Muscle of leg (tissue), 11 donors: ENCODE results near the gene ROPN1B. TPM values are rescaled to one million over a fixed set of nuclear protein-coding genes. Genes with fewer than 3 reads are reported as not detected.

Experiments
- DNase-seq: peaks from one replicate; pipeline ENCODE4 v3.0.0; 2013
- H3K27ac ChIP-seq: one replicate; pipeline ENCODE4 v1.5.1; 2013; ENCODE audit warnings: mild to moderate bottlenecking, low read length, control low read depth
- H3K27me3 ChIP-seq: one replicate; pipeline ENCODE4 v1.6.1; 2013; ENCODE audit warnings: low read length; ENCODE audit not compliant: control insufficient read depth, insufficient read depth
- H3K36me3 ChIP-seq: one replicate; pipeline ENCODE4 v1.6.1; 2013; ENCODE audit warnings: low read length; ENCODE audit not compliant: control insufficient read depth, insufficient read depth
- H3K4me1 ChIP-seq: one replicate; pipeline ENCODE4 v1.6.1; 2013; ENCODE audit warnings: low read length; ENCODE audit not compliant: control insufficient read depth, insufficient read depth
- H3K4me3 ChIP-seq: one replicate; pipeline ENCODE4 v1.5.1; 2013; ENCODE audit warnings: low read length, control low read depth
- H3K9me3 ChIP-seq: replicated peaks from 2 replicates; pipeline ENCODE4 v1.6.1; 2013; ENCODE audit warnings: low read depth, low read length; ENCODE audit not compliant: control insufficient read depth
- WGBS: methylation state at CpG from one replicate; pipeline ENCODE4 v1.1.5; 2013; ENCODE audit warnings: missing lambda C conversion rate; ENCODE audit not compliant: insufficient coverage; 5-methylcytosine and 5-hydroxymethylcytosine counted together
- polyA plus RNA-seq, 8 donors: library from polyadenylated mRNA; unstranded; fragments of 120-200 nt; gene quantifications; one replicate each; pipeline versions ENCODE4 v1.2.1 to v1.2.3, GENCODE V29; 2013; ENCODE audit warnings: inconsistent platforms in 1 of 8, low replicate concordance in 1 of 8; ENCODE audit not compliant: insufficient read length in 8 of 8, insufficient read depth in 1 of 8
- total RNA-seq: library from RNA; stranded (reverse); fragments of 120-200 nt; gene quantifications from one replicate; pipeline ENCODE4 v1.2.4, GENCODE V29; 2013

The ROPN1B gene
- total and polyA plus RNA-seq, 9 donors: 0.19 to 0.55 (median 0.25) TPM; not detected in 4

GRCh38 chr3:126018995-126019394, 50.0 kb downstream of the ROPN1B start:
- Histone ChIP-seq H3K9me3 (no peaks in the 10 kb centered on the region), H3K27me3 (no peaks in the 10 kb centered on the region), H3K36me3 (peaks cover 22% of the 10 kb centered on the region), H3K4me1 (no peaks in the 10 kb centered on the region), H3K27ac (no peak overlapping the region), H3K4me3 (no peak overlapping the region)
- 94% methylated on average over 3 of the region's 7 CpGs for WGBS
- DNase-seq: no peak

DNA sequence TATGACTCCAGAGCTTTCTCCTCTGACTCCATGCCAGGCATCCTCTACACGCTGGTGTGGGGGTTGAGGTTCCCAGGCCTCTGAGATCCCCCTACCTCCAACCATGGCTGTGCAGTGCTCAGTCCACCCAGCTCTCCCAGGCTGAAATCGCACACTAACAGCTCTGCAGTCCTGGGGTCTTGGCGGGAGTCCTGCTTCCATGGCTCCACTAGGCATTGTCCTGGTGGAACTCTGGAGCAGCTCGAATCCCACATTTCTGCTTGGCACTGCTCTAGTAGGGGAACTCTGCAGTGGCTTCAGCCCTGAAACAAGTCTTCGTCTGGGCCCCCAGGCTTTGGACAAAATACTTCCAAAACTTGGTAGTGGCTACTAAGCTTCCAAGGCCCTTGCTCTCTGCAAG, 50.7 kb downstream of the ROPN1B start:
- no peak for DNase-seq
- no peaks in the 10 kb centered on the region for H3K4me1 ChIP-seq
- no peak overlapping the region for H3K27ac ChIP-seq
- no peaks in the 10 kb centered on the region for H3K9me3 ChIP-seq
- no peaks in the 10 kb centered on the region for H3K27me3 ChIP-seq
- H3K36me3 ChIP-seq: peaks cover 22% of the 10 kb centered on the region
- H3K4me3 ChIP-seq: no peak overlapping the region
- 75% methylated on average over 4 of the region's 5 CpGs for WGBS

DNA sequence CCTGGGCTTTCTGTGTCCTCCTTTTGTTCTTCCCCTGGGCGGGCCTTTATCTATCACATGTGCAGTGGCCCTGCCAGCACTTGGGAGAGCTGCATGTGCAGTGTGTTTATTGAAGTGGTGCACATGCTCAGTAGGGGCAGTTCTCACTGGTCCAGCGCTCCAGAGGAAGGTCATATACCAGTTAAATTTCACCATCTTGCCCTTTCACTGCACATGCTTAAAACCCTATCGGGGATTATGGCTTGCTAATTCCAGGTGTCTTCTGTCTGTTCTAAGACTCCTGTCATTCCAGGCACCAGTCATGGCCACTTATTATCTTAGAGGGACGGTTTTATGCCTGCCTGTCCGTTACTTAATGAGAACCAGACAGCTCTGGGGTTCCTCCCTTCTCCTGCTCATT, 52.2 kb downstream of the ROPN1B start:
- H3K27ac ChIP-seq: no peak overlapping the region
- H3K4me1 ChIP-seq: no peaks in the 10 kb centered on the region
- no peaks in the 10 kb centered on the region for H3K9me3 ChIP-seq
- no peaks in the 10 kb centered on the region for H3K27me3 ChIP-seq
- H3K4me3 ChIP-seq: no peak overlapping the region
- DNase-seq: no peak
- H3K36me3 ChIP-seq: peaks cover 33% of the 10 kb centered on the region
- WGBS: 65% methylated on average over 2 of the region's 5 CpGs

- Histone ChIP-seq H3K27ac (no peak overlapping the region), H3K9me3 (no peaks in the 10 kb centered on the region), H3K27me3 (no peaks in the 10 kb centered on the region), H3K36me3 (peaks cover 30% of the 10 kb centered on the region), H3K4me3 (no peak overlapping the region), H3K4me1 (no peaks in the 10 kb centered on the region)
- WGBS: no CpG with 5 or more reads among the region's 1 CpG
- no peak for DNase-seq
Observed at GRCh38 chr3:126021702-126022101, 52.7 kb downstream of the ROPN1B start.

DNA sequence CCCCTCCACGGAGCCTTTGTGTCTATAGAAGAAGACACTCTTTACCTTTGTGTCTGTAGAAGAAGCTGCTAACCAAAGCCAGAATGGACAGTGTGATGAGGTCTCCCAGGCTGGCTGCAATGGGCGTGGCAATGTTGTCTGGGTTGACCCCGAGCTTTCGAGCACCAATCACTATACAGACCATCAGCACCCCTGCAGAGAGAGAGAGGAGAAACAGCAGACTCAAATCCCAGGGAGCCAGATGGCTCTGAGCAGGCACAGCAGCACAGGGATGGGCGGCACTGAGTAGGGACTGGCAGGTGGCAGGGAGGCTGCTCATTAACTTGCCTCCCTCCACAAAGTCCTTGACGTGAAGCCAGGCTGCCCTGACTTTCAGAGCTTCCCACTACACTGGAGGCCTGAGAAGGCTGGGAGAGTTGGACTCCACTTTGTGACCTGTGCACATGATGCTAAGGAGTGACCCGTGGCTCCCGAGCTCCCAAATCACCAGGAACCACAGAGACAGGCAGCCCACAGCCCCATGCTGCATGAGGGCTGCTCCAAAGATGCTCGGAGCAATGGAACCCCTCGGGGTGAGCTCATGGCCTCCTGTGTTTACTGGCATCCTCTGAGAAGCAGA, 53.9 kb downstream of the ROPN1B start:
- H3K36me3 ChIP-seq: peaks cover 29% of the 10 kb centered on the region
- no peak overlapping the region for H3K27ac ChIP-seq
- no peaks in the 10 kb centered on the region for H3K27me3 ChIP-seq
- no peak for DNase-seq
- H3K4me3 ChIP-seq: no peak overlapping the region
- H3K4me1 ChIP-seq: no peaks in the 10 kb centered on the region
- 80% methylated on average over 4 of the region's 10 CpGs for WGBS
- peaks cover 2% of the 10 kb centered on the region for H3K9me3 ChIP-seq

GRCh38 chr3:126023390-126023789, 54.4 kb downstream of the ROPN1B start:
- Histone ChIP-seq H3K4me3 (no peak overlapping the region), H3K4me1 (no peaks in the 10 kb centered on the region), H3K9me3 (peaks cover 7% of the 10 kb centered on the region), H3K36me3 (peaks cover 29% of the 10 kb centered on the region), H3K27ac (no peak overlapping the region), H3K27me3 (no peaks in the 10 kb centered on the region)
- DNase-seq: no peak
- WGBS: 66% methylated on average over 10 of the region's 10 CpGs

DNA sequence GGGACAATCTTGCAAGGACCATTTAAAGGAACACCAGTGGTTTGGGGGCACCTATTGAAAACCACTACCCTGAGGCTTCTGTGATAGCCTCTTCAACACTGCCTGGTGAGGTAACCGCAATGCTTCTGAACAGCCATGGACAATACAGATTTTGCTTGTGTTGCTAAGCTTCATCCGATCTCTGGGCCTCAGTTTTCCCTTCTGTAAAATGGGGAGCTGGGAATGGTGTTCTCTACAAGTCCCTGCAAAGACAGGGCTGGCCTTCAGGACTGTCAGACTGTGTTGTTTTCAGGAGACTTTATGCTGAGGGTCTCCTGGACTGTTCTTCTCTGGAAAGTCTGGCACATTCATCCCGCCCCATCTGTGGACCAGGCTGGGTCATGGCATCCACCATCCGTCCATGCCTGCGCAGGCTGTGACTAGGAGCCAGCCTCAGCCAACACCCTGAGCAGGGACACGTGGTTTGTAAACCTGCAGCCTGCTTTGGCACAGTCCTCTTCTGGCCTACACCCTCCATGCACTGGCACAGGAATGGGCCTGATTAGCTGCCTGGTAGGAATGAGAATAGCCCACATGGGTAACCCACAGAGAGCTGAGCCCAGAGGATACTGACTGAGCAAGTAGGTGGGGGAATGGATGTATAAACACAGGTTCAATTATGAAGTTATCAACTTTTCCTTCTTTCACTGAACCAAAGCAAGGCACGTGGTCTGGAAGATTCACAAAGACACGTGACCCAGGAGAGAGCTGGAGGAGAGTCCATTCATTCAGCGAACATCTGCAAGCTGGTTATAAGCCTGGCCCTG, 55.3 kb downstream of the ROPN1B start:
- 93% methylated on average over 7 of the region's 9 CpGs for WGBS
- Histone ChIP-seq H3K9me3 (peaks cover 11% of the 10 kb centered on the region), H3K4me1 (no peaks in the 10 kb centered on the region), H3K27ac (no peak overlapping the region), H3K36me3 (peaks cover 33% of the 10 kb centered on the region), H3K27me3 (no peaks in the 10 kb centered on the region), H3K4me3 (no peak overlapping the region)
- no peak for DNase-seq

GRCh38 chr3:126025116-126025729, 56.2 kb downstream of the ROPN1B start:
- no peaks in the 10 kb centered on the region for H3K27me3 ChIP-seq
- no peaks in the 10 kb centered on the region for H3K4me1 ChIP-seq
- H3K4me3 ChIP-seq: no peak overlapping the region
- DNase-seq: no peak
- H3K36me3 ChIP-seq: peaks cover 33% of the 10 kb centered on the region
- 74% methylated on average over 12 of the region's 14 CpGs for WGBS
- peaks cover 11% of the 10 kb centered on the region for H3K9me3 ChIP-seq
- H3K27ac ChIP-seq: no peak overlapping the region

- H3K9me3 ChIP-seq: peaks cover 11% of the 10 kb centered on the region
- DNase-seq: no peak
- WGBS: 88% methylated on average over 3 of the region's 4 CpGs
- H3K27ac ChIP-seq: no peak overlapping the region
- H3K4me3 ChIP-seq: no peak overlapping the region
- no peaks in the 10 kb centered on the region for H3K27me3 ChIP-seq
- no peaks in the 10 kb centered on the region for H3K4me1 ChIP-seq
- peaks cover 33% of the 10 kb centered on the region for H3K36me3 ChIP-seq
Observed at GRCh38 chr3:126025862-126026261, 56.9 kb downstream of the ROPN1B start.

GRCh38 chr3:126026277-126026751, 57.3 kb downstream of the ROPN1B start:
- WGBS: 88% methylated on average over 11 of the region's 11 CpGs
- peaks cover 30% of the 10 kb centered on the region for H3K36me3 ChIP-seq
- H3K27me3 ChIP-seq: no peaks in the 10 kb centered on the region
- DNase-seq: no peak
- no peaks in the 10 kb centered on the region for H3K4me1 ChIP-seq
- no peak overlapping the region for H3K27ac ChIP-seq
- H3K9me3 ChIP-seq: peaks cover 11% of the 10 kb centered on the region
- H3K4me3 ChIP-seq: no peak overlapping the region
